K562 (cell line): ENCODE data around the gene RPP21. TPM values are rescaled to one million over a fixed set of nuclear protein-coding genes. Genes with fewer than 3 reads are reported as not detected.

Source experiments
- BHLHE40 ChIP-seq: IDR thresholded peaks from 2 replicates; pipeline ENCODE4 v1.6.1; 2011; ENCODE audit warnings: low read length, improper control_type of control experiment
- BRF1 ChIP-seq: IDR thresholded peaks from 3 replicates; pipeline ENCODE4 v1.6.1; 2011; ENCODE audit warnings: borderline replicate concordance, mild to moderate bottlenecking; ENCODE audit not compliant: insufficient read length; ENCODE audit errors: extremely low read depth
- CTBP1 ChIP-seq: fragments of 450-650 bp; IDR thresholded peaks from 2 replicates; pipeline ENCODE4 v1.6.1; 2016; ENCODE audit warnings: borderline replicate concordance
- FOXA1 ChIP-seq: fragments of 450-650 bp; IDR thresholded peaks from 2 replicates; pipeline ENCODE4 v1.6.1; 2016; ENCODE audit warnings: mild to moderate bottlenecking, borderline replicate concordance
- GABPB1 ChIP-seq: sonication (generic); formaldehyde crosslinking; IDR thresholded peaks from 2 replicates; pipeline ENCODE4 v1.8.0; 2022; ENCODE audit warnings: mild to moderate bottlenecking, missing genetic modification reagents
- MTA3 ChIP-seq: fragments of 450-650 bp; formaldehyde crosslinking; IDR thresholded peaks from 2 replicates; pipeline ENCODE4 v1.6.1; 2017; ENCODE audit warnings: mild to moderate bottlenecking, borderline replicate concordance
- NR3C1 ChIP-seq: sonication (generic); formaldehyde crosslinking; IDR thresholded peaks from 2 replicates; pipeline ENCODE4 v1.8.1; 2022; ENCODE audit warnings: missing genetic modification reagents
- RBM34 ChIP-seq: fragments of 200-400 bp; formaldehyde crosslinking; IDR thresholded peaks from 2 replicates; pipeline ENCODE4 v1.6.1; 2018; ENCODE audit warnings: low read length, borderline replicate concordance; ENCODE audit not compliant: insufficient read depth
- RCOR1 ChIP-seq, 2 experiments: IDR thresholded peaks; 2 replicates each; pipeline ENCODE4 v1.6.1; 2012; ENCODE audit warnings: low read depth in 2 of 2, low read length in 2 of 2, borderline replicate concordance in 1 of 2, improper control_type of control experiment in 1 of 2
- SIX5 ChIP-seq, 2 experiments: IDR thresholded peaks; 2 replicates each; pipeline ENCODE4 v1.6.1; 2011; ENCODE audit warnings: low read length in 2 of 2, borderline replicate concordance in 1 of 2, low read depth in 1 of 2, mild to moderate bottlenecking in 1 of 2, moderate library complexity in 1 of 2; ENCODE audit not compliant: insufficient read depth in 1 of 2
- SMAD2 ChIP-seq: fragments of 150-350 bp; IDR thresholded peaks from 2 replicates; pipeline ENCODE4 v1.6.1; 2014; ENCODE audit warnings: low read depth, mild to moderate bottlenecking, low read length
- SMAD4 ChIP-seq: fragments of 250-450 bp; sonication (Bioruptor Pico); conservative IDR thresholded peaks from 2 replicates; pipeline ENCODE4 v1.8.0; 2021; ENCODE audit warnings: inconsistent platforms, mild to moderate bottlenecking, moderate library complexity
- TARDBP ChIP-seq: fragments of 450-650 bp; IDR thresholded peaks from 2 replicates; pipeline ENCODE4 v1.6.1; 2016
- TBP ChIP-seq: optimal IDR thresholded peaks from 2 replicates; pipeline ENCODE3; 2011; ENCODE audit warnings: low read depth, low read length, improper control_type of control experiment
- VEZF1 ChIP-seq: fragments of 200-800 bp; sonication (Bioruptor generic); IDR thresholded peaks from 2 replicates; pipeline ENCODE4 v1.6.1; 2017; ENCODE audit warnings: missing genetic modification characterization, missing compliant biosample characterization
- ZC3H4 ChIP-seq: sonication (generic); formaldehyde crosslinking; IDR thresholded peaks from 2 replicates; pipeline ENCODE4 v1.9.0; 2021; ENCODE audit warnings: missing genetic modification reagents, borderline replicate concordance
- ZFX ChIP-seq: sonication (generic); formaldehyde crosslinking; IDR thresholded peaks from 2 replicates; pipeline ENCODE4 v1.8.0; 2022; ENCODE audit warnings: mild to moderate bottlenecking, missing genetic modification reagents, moderate library complexity
- ZKSCAN1 ChIP-seq: fragments of 150-350 bp; IDR thresholded peaks from 2 replicates; pipeline ENCODE4 v1.6.1; 2016; ENCODE audit warnings: low read depth, low read length
- ZMIZ1 ChIP-seq, 2 experiments: fragments of 150-350 bp in 1 of 2; IDR thresholded peaks; 2 replicates each; pipeline ENCODE4 v1.6.1; 2012 to 2016; ENCODE audit warnings: low read depth in 2 of 2, low read length in 2 of 2, mild to moderate bottlenecking in 1 of 2, moderate library complexity in 1 of 2
- ZNF316 ChIP-seq: fragments of 450-650 bp; IDR thresholded peaks from 2 replicates; pipeline ENCODE4 v1.6.1; 2016
- polyA plus RNA-seq, 8 experiments: library from polyadenylated mRNA; depleted of rRNA in 4 of 8; stranded (reverse) in 5 of 8; unstranded in 3 of 8; fragments of >200 nt; fragmentation: Nextera tagmentation in 2 of 8; fragmentation: Illumina TruSeq in 1 of 8; extraction: Ambion mirVana in 2 of 8; extraction: Trizol in 1 of 8; gene quantifications; 2 replicates each; pipeline versions ENCODE4 v1.2.1 to v1.2.3, GENCODE V29; 2011 to 2014; ENCODE audit warnings: inconsistent platforms in 1 of 8, missing spikeins in 1 of 8
- total RNA-seq, 7 experiments: library from RNA; depleted of rRNA in 6 of 7; stranded (reverse); fragments of >200 nt in 6 of 7; fragmentation: Illumina TruSeq in 2 of 7; extraction: Trizol in 2 of 7; gene quantifications; 2 replicates each; pipeline versions ENCODE4 v1.2.1 to v1.2.3, GENCODE V29; 2011 to 2021; ENCODE audit warnings: low replicate concordance in 1 of 7
- TF ChIP-seq, protein P1 (sequence below): sonication (generic); formaldehyde crosslinking; IDR thresholded peaks from 2 replicates; pipeline ENCODE4 v1.8.1; 2023; ENCODE audit warnings: mild to moderate bottlenecking, missing genetic modification reagents

RPP21 gene
- total and polyA plus RNA-seq, 9 of the 15 experiments (the other 6 are each of a cell fraction or from before 2014, with no cell fraction given), result 62.1 to 362 (median 166) TPM

DNA sequence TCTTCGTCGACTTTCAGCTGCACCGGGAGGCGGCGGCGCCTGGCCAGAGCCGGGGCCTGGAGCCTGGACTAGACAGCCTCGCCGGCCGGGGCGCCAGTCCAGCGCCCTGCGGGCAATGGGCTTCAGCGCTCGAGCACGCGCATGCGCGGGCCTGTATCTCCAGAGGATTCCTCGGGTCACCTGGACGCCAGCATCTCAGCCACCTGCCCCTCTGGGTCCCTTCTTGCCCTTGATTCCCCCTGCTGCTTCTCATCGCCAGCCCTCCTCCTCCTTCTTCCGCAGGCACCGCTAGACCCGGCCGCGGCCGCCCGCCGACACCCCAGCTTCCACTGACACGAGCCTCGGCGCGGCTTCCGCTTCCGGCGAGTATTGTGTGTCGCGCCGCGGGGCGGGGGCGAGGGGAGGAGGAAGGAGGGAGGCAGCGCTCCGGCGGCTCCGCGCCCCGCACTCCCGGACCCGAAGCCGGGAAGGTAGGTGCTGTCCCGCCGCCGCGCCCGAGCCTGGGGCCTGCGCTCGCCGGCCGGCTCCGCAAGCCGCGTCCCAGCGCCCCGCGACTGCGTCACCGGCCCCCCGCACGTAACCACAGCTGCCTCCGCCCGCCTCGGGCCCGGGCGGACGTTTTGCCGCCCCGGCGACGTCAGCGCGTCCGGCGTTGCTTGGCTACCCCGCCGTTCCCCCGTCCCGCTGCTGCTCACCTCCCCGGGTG, 18.3 kb upstream of the RPP21 start, which contains the start of gene TRIM39 (continued):
- peak; percentile 87 for TF ChIP-seq CTBP1
- no peak for TF ChIP-seq NR3C1 (CRISPR knock-in tag)
- TF ChIP-seq ZNF316, result peak; percentile 20; the same call in 1 of the 2 replicates
- TF ChIP-seq GABPB1 (CRISPR knock-in tag), result peak; percentile 89
- peak; percentile 87 for TF ChIP-seq MTA3
- peak; percentile 60 for TF ChIP-seq TBP
- TF ChIP-seq TARDBP, result 0 out of 2 replicates have a peak, but pooled peaks have one; percentile 59
- TF ChIP-seq, protein P1, sequence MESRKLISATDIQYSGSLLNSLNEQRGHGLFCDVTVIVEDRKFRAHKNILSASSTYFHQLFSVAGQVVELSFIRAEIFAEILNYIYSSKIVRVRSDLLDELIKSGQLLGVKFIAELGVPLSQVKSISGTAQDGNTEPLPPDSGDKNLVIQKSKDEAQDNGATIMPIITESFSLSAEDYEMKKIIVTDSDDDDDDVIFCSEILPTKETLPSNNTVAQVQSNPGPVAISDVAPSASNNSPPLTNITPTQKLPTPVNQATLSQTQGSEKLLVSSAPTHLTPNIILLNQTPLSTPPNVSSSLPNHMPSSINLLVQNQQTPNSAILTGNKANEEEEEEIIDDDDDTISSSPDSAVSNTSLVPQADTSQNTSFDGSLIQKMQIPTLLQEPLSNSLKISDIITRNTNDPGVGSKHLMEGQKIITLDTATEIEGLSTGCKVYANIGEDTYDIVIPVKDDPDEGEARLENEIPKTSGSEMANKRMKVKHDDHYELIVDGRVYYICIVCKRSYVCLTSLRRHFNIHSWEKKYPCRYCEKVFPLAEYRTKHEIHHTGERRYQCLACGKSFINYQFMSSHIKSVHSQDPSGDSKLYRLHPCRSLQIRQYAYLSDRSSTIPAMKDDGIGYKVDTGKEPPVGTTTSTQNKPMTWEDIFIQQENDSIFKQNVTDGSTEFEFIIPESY, result peak; percentile 57; the same call in 1 of the 2 replicates
- TF ChIP-seq SIX5 (IDR thresholded peaks at IDR 0.05; ENCODE audit: borderline replicate concordance in 1 of 2, insufficient read depth in 1 of 2, low read depth in 1 of 2, low read length in 2 of 2), result peak in 1 of 2 experiments; percentile 38; a peak in 2 of 4 replicates
- TF ChIP-seq RCOR1 (IDR thresholded peaks at IDR 0.05; ENCODE audit: borderline replicate concordance in 1 of 2, low read depth in 2 of 2, low read length in 2 of 2), result 0 out of 4 replicates have a peak, but pooled peaks of 1 of the 2 experiments have one; percentile 10
- no peak for TF ChIP-seq RBM34
- peak; percentile 8; the same call in 1 of the 2 replicates for TF ChIP-seq SMAD2
- TF ChIP-seq VEZF1 (CRISPR knock-in tag), result peak; percentile 98
- TF ChIP-seq ZKSCAN1, result peak; percentile 60; the same call in 1 of the 2 replicates
- TF ChIP-seq BHLHE40, result 0 out of 2 replicates have a peak, but pooled peaks have one; percentile 2
- TF ChIP-seq FOXA1, result no peak
- peak; percentile 18; the same call in 1 of the 2 replicates for TF ChIP-seq ZC3H4 (CRISPR knock-in tag)
- TF ChIP-seq SMAD4 (CRISPR knock-in tag), result peak; percentile 77
- peak; percentile 91 for TF ChIP-seq ZFX (CRISPR knock-in tag)
- no peak for TF ChIP-seq BRF1
- TF ChIP-seq ZMIZ1 (IDR thresholded peaks at IDR 0.05; ENCODE audit: low read depth in 2 of 2, low read length in 2 of 2), result 0 out of 4 replicates have a peak, but pooled peaks of 1 of the 2 experiments have one; percentile 11
